GM19238 (cell line): ENCODE measurements around the gene CGB7.
"Not testable (repeated sequence)": the region's sequence is repeated elsewhere in the genome, so short reads cannot be mapped to it uniquely, and the experiment has no call there.

ENCODE experiments used
- DNase-seq: peaks from one replicate; pipeline ENCODE4 v3.0.0; 2011; ENCODE audit warnings: low spot score; ENCODE audit not compliant: insufficient read length

Gene CGB7

DNA sequence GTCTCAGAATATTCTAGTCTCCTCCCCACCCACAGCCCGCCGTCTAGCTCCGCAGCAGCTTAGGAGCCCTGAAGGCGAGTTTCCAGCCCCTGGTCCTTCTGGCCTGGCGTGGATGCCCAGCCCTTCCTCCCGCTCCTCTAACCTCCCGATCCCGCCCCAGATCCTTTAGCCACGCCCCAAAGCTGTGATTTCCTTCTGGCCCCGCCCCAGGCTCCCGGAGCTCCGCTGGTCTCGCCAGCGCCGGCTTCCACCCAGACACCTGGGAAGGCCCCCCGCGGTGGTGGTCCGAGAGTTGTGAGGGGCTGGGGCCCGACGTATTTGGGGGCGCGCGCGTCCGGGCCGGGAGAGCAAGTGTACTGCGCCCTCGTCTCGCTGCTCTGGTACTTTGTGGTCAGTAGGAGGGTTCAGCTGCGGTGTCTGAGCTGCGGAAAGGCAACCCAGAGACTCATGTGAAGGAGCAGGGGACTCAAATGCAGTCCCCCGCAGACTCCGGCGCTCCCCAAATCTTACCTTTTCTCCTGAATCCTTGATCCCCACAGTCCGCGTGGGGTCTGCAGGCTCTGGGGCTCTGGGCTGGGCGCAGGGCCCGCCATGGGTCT, at the start of gene CGB7:
Gene CGB7 (minus strand): TSS at position 114 of the 599 bp plus-strand sequence. CDS start 2,374 bp downstream, outside the sequence.
- DNase-seq = no peak

DNA sequence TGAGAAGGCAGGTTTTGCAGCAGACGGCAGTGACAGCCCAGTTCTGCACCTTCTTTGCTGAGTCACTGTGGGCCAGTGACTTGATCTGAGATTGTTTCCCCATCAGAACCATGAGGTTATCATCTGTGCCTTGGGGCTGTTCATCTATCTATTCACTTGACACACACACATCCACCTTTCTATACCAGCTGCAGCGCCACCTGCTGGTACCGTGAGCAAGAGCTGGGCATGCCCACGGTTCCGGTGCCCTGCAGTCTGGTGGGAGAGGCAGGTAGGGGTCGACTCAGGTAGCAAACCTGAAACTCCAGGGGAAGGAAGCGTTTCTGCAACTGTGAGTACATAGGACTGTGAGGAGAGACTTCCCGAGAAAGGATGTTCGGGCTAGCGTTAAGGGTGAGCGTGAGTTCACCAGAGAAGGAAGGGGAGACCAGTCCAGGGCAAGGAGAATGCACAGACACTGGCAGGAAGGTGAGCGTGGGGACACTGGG, 49.1 kb upstream of the CGB7 start:
- DNase-seq = peak; percentile 49

DNA sequence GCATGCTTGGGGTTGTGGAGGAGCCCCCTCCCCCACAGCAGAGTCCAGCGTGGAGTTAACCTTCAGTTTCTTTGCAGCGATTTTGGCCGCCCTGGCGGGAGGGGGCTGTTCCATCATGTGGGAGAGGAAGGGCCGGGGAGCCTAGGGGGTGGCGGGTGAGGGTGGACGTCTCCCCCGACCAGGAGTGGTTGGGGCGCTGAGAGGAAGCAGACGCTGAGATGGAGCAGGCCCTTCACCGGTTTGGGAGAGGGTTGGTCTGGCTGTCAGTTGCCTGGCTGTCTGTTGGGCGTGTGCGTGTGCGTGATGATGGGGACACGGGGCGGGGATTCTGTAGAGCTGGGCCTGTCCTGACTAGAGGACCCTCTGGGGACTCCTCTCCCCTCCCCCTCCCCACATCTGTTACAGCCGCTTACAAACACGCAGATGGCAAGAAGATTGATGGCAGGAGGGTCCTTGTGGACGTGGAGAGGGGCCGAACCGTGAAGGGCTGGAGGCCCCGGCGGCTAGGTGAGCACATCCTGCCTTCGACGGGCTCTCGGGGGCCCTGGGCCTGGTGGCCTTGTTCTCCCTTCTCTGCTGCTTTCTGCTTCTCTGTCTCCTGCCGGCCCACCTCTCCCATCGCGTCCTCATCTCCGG, 46.8 kb upstream of the CGB7 start:
- no peak for DNase-seq

DNA sequence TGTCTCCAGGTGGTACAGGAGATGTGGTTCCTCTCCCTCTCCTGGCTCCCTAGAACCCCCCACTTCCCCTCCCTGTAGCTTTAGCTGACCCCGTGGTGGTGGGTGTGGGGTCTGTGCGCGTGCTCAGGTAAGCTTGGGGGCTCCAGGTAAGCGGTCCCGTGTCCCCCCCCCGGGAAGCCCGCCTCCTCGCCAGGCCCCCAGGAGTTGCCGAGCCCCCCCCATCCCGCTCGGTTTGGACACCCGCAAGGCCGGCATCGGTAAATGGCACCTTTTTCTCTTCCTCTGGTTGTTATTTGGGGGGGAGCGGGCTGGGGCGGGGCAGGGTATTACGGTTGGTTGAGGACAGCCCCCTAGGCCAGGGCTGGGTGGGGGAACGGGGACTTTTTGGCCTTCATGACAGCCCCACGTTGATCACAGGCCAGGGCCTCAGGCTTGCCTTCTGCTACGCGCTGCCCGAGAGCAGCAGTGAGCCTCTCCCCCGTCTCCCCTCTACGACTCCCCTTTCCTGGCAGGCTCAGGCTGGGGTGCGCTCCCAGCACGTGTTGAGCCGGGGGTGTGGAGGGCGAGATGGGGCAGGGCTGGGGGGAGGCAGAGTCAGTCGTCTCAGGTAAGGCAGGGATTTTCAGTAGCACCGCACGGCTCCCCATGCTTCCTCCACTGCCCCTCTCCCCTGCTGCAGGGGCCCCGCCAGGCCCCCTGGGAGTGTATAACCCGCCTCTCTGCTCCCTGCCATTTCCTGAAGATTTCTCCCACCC, 46.0 kb upstream of the CGB7 start:
- no peak for DNase-seq

DNA sequence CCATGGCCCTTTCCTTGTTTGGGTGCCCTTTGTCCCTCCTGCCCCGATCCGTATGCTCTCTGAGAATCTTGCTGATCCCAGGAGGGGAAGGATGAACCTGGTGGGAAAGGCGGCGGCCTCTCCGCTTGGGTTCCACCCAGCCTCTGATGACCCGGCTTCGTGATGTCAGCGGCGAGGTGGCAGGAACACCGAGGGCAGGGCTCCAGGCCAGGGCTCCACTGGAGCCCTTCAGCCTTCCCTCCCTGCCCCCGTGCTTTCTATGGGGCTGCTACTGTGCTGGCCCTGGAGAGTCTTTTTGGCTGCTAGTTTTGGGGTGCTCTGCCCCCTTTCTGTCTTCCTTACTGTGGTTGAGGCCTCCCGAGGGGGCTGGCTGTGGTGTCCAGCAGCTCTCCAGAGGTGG, 44.8 kb upstream of the CGB7 start:
- no peak for DNase-seq

DNA sequence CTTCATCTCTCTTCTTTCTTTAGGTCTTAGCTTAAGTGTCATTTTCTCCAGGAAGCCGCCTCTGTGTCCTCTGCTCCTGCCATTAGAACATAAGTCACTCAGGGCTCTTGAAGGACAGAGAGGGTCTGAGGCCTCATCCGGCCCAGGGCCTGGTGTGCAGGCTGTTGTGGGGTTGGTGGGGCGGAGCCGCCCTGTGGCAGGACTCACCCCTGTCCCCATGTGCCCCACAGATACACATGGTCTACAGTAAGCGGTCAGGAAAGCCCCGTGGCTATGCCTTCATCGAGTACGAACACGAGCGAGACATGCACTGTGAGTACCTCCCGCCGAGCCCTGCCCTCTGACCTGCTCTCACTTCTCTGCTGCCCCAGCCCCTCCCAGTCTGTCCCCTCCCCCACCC, 43.6 kb upstream of the CGB7 start:
- no peak for DNase-seq

DNA sequence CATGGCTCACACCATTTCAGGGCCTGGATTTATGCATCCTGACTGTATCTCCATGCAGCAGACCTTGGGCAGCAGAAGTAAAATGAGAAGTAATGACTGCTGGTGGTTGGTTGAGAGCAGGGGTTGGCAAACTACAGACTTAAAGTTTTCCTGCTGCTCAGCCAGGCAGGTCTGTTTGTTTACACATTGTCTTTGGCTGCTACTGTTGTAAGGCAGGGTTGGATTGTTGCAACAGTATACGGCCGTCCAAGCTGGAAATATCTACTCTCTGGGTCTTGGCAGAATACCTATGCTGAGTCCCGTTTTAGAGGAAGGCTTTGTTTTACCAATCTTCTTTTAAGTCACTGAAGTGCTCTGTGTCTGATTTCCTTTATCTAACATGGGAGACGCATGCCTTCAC, 41.2 kb upstream of the CGB7 start:
- DNase-seq = no peak

DNA sequence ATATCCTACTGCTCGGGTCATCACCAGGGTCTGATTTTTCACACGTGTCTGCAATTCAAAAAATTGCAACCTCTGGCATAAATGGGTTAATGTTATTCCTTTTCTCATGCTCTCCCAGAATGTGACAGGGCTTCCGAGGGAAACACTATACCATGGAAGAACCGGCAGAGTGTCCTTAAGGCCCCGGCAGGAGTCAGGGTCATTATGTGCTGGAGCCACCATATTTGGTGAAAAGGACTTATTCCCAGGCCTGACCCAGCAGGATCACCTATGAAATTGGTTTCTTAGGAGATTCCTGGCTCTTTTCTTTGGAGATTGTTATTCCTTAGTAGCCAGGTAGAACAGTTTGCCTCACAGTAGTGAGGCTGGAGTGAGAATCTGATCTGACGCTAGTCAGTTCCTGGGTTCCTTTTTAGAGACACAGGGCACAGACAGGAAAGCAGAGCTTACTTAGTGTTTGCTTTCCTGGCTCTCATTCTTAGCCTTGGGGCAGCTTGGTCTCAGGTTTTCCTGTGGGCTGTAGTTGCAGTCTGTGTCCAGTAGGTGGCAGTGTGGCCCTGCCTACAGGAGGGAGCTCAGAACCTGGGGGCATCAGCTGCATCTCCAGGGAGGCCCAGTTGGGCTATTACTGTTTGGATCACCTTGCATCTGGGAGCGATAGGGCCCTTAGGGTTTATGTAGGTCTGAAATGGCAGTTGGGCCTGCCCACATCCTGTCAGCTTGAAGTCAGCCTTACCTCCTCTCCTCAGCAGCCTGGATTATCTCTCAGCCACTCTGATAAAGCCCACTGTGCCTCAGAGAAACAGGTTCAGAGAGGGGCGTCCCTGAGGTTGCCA, 40.1 kb upstream of the CGB7 start:
- DNase-seq = peak; percentile 79

DNA sequence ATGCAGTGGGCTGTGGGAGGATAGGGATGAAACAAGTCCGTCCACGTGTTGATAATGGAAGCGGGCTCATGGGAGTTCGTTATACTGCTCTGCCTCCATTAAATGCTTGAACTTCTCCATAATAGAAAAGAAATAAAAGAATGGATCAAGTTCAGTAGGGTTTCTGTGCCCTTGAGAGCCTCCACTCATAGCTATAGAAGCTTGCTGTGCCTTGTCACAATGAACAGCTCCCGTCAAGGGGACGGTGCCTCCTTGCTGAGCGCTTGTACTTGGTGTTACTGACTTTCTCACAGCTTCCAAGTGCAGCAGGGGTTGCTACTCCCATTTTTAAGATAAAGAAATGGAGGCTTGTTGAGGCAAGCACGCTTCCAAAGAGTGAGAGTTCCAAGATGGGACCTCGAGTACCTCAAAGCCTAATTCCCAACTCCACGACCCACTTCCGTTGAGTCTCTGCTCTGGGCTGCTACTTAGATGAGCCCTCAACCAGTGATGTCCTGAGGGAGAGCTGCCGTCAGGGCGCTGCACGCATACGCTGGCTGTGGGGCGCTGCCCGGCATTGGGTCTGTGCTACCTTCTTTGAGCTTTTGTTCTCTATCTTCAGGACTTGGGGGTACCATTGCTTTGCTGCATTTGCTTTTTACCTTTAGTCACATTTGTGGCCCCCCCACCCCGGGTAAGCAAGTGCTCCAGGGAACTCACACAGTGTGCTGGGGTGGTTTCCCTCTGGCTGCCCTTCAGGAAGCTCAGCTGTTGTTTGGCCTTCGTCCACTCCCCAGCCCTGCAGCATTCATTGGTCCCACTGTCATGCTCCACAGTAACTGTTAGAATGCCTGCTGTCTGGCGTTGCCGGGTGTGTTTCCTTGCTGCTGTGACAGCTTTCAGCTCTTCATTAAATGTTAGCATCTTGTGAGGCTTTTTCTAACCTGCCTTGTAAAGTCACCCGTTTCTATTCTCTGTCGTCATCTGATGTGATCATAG, 37.2 kb upstream of the CGB7 start:
- DNase-seq = no peak

DNA sequence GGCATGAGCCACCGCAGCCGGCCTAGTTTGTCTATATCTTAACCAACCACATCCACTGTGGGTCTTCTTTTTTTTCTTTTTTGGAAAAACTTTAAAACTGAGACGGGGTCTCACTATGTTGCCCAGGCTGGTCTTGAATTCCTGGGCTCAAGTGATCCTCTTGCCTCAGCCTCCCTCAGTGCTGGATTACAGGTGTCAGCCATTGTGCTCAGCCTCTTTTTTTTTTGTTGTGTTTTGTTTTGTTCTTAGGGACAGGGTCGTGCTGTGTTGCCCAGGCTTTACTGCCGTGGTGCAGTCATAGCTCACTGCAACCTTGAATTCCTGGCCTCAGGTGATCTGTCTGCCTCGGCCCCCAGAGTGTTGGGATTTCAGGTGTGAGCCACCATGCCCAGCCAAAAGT, 35.1 kb upstream of the CGB7 start:
- no peak for DNase-seq

DNA sequence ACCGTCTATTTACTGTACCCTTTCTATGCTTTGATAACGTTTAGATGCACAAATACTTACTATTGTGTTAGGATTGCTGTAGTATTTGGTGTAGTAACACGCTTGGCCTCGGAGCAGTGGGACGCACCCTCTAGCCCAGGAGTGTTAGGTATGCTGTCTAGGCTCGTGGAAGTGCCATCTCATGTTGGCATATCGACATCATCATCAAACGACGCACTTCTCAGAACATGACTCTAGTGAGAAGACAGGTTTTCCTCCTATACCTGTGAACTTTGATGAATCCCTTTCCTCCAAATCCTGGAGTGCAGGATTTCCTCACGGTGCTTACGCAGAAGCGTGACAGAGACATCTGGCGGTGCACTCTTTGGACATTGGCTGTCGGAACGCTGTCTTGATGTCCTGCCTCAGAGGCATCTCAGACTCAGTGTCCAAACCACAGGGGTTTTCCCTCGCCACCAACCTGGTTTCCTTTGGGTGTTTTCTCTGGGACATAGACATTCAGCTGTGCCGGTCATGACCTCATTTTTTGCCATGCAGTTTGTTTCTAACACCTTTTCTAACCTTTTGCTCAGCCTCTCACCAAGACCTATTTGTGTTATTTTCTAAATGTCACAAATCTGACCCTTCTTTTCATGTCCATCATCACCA, 34.0 kb upstream of the CGB7 start:
- no peak for DNase-seq

DNA sequence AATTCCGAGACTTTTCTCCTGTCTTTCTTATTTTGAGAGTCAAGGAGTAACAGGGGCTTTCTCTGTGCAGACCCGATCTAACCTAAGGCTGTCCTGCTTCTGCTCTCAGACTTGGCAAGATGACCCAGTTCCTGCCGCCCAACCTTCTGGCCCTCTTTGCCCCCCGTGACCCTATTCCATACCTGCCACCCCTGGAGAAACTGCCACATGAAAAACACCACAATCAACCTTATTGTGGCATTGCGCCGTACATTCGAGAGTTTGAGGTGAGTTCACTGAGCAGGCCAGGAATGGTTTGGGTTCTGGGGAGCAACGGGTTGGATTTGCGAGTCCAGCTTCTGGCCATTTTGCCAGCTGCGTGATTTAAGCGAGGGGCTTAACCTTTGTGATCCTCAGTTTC, 28.7 kb upstream of the CGB7 start:
- DNase-seq = no peak

DNA sequence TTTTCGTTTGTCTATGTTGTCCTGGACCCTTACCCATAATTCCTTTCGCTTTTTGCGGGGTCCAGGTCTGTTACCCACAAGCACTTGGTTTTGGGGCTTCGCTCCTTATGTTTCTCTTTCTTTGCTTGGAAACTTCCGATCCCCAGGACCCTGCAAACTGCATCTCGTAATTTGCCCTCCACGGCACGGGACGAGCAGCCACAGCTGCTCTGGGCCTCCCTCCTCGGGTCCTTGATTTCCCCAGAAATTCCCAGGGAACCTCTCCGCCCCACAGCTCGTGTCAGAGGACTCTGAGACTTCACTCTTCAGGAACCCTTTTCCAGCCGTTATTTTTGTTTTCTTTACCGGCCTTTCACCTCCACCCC, 28.3 kb upstream of the CGB7 start:
- DNase-seq = no peak

DNA sequence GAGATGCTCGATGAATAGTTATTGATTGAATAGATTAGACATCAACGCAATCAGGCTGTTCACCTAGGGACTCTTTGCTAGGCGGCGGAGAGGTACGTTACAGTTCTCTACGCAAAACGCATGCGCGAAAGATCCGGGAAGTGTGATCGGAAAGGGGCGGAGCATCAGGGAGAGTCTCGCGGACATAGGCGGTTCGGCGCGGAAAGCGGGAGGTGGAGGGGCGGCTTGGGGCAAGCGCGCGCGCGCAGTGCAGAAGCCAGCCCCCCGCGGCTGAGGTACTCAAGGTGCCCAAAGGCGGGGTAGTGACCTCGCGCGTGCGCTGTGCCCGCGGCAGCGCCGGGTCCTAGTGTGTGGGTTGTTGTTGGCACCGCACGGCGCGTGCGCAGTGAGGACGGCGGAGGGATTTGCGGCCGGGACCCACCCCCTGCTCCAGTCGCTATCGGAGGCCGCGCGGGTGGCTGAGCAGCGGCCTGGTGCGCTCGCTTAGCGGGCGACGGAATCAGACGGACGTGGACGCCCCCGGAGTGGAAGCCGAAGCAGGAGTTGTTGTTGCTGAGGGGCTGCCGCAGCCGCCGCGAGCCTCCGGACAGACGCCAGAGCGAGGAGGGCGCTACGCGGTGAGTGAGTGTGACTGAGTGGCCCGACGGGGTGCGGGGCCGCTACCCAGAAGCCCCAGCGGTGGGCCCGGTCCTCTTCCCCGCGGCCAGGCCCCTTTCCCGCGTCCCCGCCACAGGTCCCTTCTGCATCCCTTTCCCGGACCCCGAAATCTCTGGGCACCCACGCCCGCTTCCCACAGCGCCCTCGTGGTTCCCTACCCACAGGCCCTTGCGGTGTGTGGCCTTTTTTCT, 27.7 kb upstream of the CGB7 start, which contains the start of gene SNRNP70:
Gene SNRNP70 (plus strand): TSS at position 432 of the 848 bp plus-strand sequence. CDS start 964 bp downstream, outside the sequence.
- peak; percentile 98 for DNase-seq

DNA sequence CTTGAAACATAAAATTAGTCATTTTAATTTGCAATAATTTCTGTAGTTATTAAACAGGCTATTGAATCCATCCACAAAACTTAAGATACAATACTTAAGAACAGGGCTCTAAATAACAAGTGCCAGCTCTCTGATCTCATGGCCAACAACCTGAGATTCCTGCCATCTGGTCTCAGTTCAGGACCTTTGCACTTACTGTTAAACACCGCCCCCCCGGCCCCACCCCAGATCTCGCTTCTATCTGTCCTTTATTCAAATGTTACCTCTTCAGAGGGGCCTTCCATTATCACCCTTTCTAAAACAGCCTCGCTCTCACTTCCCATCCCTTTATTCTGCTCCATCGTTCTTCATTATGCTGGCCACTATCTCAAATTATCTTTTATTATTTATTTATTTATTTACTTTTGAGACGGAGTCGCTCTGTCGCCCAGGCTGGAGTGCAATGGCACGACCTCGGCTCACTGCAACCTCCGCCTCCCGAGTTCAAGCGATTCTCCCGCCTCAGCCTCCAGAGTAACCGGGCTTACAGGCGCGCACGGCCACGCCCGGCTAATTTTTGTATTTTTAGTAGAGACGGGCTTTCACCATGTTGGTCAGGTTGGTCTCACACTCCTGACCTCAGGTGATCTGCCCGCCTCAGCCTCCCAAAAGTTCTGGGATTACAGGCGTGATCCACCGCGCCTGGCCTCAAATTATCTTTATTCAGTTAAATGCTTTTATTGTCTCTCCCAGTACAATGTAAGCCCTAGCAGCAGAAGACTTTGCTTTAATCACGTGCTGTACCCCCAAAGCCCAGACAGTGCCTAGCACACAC, 26.9 kb upstream of the CGB7 start:
- no peak for DNase-seq

DNA sequence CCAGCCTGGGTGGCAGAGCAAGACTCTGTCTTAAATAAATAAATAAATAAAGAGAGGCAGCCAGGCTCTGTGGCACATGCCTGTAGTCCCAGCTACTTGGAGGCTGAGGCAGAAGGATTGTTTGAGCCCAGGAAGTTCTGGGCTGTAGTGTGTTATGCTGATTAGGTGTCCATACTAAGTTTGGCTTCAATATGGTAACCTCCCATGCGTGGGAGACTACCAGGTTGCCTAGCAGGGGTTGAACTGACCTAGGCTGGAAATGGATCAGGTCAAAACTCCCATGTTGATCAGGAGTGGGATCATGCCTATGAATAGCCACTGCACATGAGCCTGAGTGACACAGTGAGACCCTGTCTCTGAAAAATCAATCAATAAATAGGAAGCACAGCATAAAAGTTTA, 23.7 kb upstream of the CGB7 start:
- no peak for DNase-seq

DNA sequence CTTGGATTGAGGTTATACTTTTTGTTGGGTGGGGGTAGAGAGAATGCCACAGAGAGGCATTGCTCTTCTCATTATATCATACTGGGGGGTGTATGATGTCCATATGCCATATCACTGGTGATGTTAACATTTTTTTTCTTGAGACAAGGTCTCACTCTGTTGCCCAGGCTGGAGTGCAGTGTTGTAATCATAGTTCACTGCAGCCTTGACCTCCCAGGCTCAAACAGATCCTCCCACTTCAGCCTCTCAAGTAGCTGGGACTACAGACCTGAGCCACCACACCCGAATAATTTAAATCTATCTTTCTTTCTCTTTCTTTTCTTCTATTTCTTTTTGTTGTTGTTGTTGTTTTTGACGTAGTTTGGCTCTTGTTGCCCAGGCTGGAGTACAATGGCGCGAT, 22.8 kb upstream of the CGB7 start:
- no peak for DNase-seq

DNA sequence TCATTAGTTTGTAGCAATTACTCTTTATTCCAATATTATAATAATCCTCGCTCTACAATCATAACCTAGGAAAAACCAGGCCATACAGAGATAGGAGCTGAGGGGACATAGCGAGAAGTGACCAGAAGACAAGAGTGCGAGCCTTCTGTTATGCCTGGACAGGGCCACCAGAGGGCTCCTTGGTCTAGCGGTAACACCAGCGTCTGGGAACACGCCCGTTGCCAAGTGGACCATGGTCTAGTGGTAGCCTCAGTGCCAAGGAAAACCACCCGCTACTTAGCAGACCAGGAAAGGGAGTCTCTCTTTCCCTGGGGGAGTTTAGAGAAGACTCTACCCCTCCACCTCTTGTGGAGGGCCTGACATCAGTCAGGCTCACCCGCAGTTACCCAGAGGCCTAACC, 17.3 kb upstream of the CGB7 start:
- not testable (repeated sequence) for DNase-seq
